AG09319 (cell line): ENCODE results near the gene BACE1.

Experiments used
- DNase-seq: peaks from one replicate; pipeline ENCODE4 v3.0.0-alpha.2; 2010; ENCODE audit warnings: low read depth; ENCODE audit errors: extremely low read depth
- TF ChIP-seq, protein P1 (sequence below): IDR thresholded peaks from 2 replicates; pipeline ENCODE4 v1.5.1; 2011; ENCODE audit warnings: low read depth, mild to moderate bottlenecking, inconsistent platforms, low read length, moderate library complexity

Gene BACE1

DNA sequence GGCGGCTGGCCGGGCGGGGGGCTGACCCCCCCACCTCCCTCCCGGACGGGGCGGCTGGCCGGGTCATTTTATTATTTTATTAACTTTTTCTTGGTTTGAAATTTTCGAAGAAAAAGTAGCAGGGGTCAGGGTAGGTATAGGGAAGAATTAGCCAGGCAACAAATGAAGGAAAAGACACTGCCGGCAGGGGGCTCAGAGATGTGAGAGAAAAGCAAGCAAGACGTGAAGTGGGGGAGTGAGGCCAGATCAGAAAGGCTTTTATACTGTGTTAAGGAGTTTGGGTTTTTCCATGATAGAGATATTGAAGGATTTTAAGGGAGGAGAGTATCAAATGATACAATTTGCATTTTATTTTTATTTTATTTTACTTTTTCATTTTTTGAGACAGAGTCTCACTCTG is 64.5 kb downstream of the BACE1 start:
- TF ChIP-seq, protein P1, sequence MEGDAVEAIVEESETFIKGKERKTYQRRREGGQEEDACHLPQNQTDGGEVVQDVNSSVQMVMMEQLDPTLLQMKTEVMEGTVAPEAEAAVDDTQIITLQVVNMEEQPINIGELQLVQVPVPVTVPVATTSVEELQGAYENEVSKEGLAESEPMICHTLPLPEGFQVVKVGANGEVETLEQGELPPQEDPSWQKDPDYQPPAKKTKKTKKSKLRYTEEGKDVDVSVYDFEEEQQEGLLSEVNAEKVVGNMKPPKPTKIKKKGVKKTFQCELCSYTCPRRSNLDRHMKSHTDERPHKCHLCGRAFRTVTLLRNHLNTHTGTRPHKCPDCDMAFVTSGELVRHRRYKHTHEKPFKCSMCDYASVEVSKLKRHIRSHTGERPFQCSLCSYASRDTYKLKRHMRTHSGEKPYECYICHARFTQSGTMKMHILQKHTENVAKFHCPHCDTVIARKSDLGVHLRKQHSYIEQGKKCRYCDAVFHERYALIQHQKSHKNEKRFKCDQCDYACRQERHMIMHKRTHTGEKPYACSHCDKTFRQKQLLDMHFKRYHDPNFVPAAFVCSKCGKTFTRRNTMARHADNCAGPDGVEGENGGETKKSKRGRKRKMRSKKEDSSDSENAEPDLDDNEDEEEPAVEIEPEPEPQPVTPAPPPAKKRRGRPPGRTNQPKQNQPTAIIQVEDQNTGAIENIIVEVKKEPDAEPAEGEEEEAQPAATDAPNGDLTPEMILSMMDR, result no peak
- no peak for DNase-seq

DNA sequence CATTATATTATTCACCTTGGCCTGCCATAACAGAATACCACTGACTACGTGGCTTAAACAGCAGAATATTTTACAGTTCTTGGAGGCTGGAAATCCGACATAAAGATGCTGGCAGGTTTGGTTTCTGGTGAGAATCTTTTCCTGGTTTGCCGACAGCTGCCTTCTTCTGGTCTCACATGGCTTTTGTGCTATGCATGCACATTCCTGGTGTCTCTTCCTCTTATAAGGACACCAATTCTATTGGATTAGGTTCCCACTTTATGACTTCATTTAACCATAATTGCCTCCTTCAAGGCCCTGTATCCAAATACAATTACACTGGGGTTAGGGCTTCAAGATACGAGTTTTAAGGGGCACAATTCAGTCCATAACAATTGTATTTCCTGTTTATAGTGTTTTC is 66.5 kb downstream of the BACE1 start:
- TF ChIP-seq, protein P1, result no peak
- no peak for DNase-seq

DNA sequence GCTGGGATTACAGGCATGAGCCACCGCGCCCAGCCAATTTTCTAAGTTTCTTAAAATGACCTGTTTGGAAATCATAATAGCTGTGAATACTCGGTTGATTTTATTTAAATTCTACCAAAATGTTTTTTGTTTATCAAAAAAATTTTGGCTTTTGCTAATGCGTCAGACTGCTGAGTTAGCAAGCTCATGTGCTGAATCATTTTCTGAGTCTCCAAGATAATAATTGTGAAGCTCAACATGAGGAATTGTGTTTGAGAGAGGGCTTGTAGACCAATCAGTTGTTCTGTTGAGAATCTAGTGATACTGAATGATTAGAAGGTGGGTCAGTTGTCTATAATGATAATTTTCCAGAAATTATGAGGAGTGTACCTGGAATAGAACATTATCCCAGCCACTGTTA is 67.7 kb downstream of the BACE1 start:
- no peak for DNase-seq
- TF ChIP-seq, protein P1, result no peak

DNA sequence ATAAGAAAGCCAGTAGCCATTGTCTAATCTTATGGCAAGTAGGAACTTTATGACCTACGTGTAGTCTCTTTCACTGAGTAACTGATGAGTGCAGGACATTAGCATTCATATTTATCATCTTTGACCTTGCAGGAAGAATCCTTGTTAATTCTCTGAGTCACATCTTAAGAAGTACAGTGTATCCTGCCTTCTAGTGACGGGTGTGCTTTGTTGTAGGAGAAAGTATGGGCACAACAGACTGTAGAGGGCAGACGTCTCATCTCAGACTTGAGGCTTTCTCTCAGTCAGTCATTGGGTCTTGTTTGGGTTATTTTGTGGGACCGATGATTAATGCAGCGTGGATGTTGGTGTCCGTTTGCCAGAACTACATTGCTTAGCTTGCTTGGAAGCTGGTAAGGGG is 76.8 kb downstream of the BACE1 start:
- TF ChIP-seq, protein P1, result peak; percentile 67
- peak; percentile 63 for DNase-seq

DNA sequence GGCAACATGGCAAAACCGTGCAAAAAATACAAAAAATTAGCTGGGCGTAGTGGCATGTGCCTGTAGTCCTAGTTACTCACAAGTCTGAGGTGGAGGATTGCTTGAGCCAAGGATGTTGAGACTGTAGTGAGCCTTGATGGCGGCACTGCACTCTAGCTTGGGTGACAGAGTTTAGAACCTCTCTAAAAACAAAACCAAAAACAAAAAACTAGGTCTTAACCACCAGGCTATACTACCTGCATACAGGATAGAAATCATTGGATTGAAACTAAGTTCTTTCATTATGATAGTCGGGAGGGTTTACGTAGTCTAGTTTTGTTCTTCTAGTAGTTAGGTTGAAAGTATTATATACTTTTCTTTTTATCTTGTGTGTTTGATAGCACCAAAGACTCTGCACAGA is 77.8 kb downstream of the BACE1 start:
- TF ChIP-seq, protein P1, result no peak
- DNase-seq, result no peak
